Frontal cortex (tissue), 4 donors: ENCODE results near the gene LCE2A. TPM values are rescaled to one million over a fixed set of nuclear protein-coding genes. Genes with fewer than 3 reads are reported as not detected.
"Not testable (repeated sequence)": the region's sequence is repeated elsewhere in the genome, so short reads cannot be mapped to it uniquely, and the experiment has no call there.

ENCODE experiments used
- DNase-seq, 2 donors: peaks; one replicate each; pipeline ENCODE4 v3.0.0; 2012; ENCODE audit warnings: low spot score in 2 of 2
- FAIRE-seq: peaks from 2 replicates; lab custom pipeline; 2012; peaks lifted over from hg19 to GRCh38; lab: Jason Lieb, UNC
- total RNA-seq: library from RNA; depleted of rRNA; stranded (reverse); fragments of >200 nt; gene quantifications from one replicate; pipeline ENCODE4 v1.2.3, GENCODE V29; 2014
- donor health status: control.
- donor health status: control.
- donor health status: control.

LCE2A gene, protein sequence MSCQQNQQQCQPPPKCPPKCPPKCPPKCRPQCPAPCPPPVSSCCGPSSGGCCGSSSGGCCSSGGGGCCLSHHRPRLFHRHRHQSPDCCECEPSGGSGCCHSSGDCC
- not detected for total RNA-seq

DNA sequence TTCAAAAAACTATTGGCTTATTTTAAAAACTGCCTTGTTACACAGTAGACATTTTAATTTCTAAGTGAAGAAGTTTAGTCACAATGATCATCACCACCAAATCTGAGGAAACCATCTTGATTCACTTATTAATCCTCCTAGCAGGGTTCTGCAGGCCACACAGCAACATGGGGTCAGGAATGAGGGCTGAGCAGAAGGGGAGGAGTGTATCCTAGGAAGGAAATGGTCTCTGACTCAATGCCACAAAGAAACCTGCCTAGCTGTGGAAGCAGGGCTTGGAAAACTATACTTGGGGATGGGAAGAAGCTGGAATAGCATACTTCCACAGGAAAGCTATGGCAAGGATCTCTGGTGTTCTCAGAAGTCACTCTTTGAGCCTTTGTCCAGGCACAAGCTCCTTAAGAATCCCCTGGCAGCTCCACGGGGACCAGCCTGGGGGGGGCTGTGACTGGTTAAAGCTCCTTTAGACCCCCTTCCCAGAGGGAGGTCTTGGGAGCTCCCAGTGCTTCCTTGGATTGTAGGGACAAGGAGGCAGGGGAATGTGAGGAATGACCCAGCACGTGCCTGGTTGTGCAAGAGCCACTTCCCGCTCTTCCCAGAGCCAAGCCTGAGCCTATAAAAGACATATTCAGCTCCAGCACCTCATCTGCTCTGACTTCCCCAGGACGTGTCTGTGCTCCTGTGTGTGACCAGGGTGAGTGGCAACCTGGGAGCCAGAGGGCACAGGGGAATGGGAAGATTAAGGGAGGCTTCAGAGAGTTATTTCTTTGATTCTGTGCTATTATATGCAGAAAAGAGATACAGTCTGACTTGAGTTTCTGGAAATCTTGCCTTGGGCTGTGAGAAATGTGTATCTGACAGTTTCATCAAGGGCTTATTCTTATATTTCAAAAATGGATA is at the start of gene LCE2A:
TSS of gene LCE2A (plus strand) at position 645 of the 900 bp plus-strand sequence. CDS start 557 bp downstream, outside the sequence.
- FAIRE-seq, result no peak

DNA sequence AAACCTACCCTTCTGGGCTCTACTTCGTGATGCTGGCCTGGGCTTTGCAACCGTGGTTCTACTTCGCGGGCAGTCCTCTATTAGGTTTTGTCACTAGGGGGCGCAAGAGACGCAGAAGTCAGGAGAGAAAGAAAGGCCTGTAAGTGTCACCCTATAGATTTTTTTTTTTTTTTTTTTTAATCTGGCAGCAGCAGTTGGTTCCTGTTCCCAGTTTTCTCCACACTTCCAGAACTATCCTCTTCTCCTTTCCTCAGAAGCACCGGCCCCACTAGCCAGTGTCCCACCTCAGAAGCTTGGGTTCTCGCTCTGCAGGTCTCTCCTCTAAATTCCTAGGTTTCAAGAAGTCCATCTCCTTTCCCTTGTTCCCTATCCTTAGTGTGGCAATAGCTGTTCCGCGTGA is 44.0 kb upstream of the LCE2A start:
- no peak for FAIRE-seq
- DNase-seq, result no peak

More for the DNA sequence above, at the start of gene LCE2A:
- no peak for DNase-seq

DNA sequence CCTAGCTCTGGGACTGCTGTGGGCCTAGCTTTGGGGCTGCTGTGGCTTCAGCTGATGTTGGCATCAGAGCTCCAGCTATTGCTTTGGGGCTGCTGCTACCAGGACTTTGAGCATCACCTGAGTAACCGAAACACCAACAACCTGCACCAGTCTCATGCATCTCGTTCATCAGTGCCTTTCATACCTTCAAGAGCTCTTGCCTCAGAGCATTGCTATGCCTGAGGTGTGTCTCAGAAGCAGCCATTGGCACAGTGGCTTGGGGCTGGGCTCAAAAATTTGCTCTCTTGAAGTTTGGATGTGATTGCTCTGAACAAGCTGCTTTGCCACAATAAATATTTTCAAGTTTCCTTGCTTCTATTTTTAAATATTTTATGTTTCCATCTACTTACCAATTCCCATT is 41.7 kb upstream of the LCE2A start:
- DNase-seq (no peak), FAIRE-seq (no peak)

DNA sequence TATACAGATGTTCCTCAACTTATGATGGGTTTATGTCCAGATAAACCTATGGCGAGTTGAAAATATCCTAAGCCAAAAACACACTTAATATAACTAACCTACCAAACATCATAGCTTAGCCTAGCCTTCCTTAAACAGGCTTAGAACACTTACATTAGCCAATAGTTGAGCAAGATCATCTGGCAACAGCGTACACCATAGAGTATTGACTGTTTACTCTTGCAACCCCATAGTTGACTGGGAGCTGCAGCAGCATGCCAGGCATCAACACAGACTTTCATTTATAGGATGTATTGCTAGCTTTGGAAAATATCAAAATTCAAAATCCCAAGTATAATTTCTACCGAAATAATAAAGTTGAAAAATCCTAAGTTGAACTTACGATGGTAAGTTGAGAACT is 40.5 kb upstream of the LCE2A start:
- DNase-seq (no peak), FAIRE-seq (no peak)

DNA sequence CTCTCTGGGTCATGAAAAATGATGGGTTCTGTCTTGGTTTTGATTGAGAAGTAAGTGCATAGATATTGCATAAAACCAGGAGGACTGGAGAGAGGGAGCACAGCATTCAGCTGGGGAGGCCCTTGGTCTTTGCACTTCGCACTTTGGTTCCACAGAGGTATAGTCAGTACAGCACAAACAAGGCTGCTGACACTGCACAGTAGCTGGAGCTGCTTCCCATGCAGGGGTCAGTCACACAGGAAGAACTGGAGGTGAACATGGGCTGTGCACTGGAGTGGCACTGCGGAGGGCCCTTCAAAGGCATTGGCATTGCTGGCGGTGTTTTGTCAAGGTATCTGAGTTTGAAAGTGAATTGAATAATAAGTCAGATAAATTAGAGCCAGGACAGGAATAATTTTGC is 39.5 kb upstream of the LCE2A start:
- DNase-seq, result no peak
- no peak for FAIRE-seq

DNA sequence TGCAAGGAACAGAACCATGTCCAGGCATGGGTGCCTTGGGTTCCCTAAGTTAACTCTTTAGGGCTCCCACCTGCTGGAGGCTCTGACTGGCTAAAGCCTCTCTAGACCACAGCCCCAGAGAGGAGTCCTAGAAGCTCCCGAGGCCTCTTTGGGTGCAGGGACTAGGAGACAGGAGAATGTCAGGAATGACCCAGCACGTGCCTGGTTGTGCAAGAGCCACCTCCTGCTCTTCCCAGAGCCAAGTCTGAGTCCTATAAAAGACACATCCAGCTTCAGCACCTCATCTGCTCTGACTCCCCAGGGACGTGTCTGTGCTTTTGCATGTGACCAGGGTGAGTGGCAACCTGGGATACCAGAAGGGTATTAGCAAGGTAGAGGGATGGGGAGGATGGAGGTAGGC is 35.0 kb upstream of the LCE2A start, which contains the start of gene LCE2D:
TSS of gene LCE2D (plus strand) at position 283 of the 400 bp plus-strand sequence. CDS start 726 bp downstream, outside the sequence.
- FAIRE-seq (no peak), DNase-seq (no peak)

DNA sequence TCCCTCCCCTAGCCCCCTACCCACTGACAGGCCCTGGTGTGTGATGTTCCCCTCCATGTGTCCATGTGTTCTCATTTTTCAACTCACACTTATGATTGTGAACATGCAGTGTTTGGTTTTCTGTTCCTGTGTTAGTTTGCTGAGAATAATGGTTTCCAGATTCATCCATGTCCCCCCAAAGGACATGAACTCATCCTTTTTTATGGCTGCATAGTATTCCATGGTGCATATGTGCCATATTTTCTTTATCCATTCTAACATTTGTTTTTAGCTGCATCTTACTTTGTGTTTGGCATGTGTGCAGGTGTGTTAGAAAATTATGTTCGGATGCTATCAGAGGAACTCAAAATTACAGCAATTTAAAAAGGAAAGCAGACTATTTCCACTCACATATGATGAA is 32.0 kb upstream of the LCE2A start:
- not testable (repeated sequence) for DNase-seq, FAIRE-seq

DNA sequence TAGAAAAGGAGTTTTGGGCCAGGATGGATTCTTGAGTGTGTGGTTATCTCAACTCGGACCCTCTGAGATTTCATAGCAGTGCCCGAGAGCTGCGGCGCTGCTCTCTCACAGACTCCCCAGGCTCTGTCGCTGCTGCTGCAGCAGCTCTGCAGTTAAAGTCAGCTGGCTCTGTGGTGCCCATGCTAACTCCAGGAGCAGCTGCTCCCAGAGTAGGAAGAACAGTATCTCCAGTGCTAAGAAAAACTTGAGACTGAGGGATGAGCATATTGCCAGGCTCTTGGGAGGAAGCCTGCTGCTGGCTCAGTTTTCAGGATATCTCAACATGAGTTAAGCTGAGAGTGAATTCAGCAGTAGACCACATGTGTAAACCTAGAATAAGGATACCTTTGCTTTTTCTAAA is 30.5 kb upstream of the LCE2A start:
- peak in 1 of 2 donors; percentile 15 for DNase-seq

DNA sequence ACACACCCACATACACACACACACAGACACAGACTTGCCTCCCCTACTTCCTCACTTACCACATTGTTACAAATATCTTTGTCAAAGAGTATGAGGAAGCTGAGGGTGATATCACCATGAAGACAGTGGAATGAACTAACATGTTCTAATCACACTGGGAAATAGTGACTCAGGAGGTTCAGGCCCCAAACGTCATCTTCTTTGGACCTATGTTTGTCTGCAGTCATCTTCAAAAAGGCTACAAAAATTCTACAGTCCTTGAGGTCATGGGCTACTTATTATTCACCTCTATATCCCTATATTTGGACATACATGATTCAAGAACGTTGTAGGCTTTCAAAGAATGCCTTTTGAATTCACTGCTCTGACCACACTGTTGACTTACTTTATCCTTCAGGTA is 25.1 kb upstream of the LCE2A start:
- FAIRE-seq (no peak), DNase-seq (no peak)

More for the DNA sequence above, 30.5 kb upstream of the LCE2A start:
- no peak for FAIRE-seq

DNA sequence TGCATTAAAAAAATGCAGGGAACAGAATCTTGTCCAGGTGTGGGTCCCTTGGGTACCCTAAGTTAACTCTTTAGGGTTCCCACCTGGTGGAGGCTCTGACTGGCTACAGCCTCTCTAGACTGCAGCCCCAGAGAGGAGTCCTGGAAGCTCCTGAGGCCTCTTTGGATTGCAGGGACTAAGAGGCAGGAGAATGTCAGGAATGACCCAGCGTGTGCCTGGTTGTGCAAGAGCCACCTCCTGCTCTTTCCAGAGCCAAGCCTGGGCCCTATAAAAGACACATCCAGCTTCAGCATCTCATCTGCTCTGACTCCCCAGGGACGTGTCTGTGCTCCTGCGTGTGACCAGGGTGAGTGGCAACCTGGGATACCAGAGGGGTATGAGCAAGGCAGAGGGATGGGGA is 23.2 kb upstream of the LCE2A start, which contains the start of gene LCE2C:
TSS of gene LCE2C (plus strand) at position 297 of the 400 bp plus-strand sequence. CDS start 737 bp downstream, outside the sequence.
- FAIRE-seq, DNase-seq: not testable (repeated sequence)

DNA sequence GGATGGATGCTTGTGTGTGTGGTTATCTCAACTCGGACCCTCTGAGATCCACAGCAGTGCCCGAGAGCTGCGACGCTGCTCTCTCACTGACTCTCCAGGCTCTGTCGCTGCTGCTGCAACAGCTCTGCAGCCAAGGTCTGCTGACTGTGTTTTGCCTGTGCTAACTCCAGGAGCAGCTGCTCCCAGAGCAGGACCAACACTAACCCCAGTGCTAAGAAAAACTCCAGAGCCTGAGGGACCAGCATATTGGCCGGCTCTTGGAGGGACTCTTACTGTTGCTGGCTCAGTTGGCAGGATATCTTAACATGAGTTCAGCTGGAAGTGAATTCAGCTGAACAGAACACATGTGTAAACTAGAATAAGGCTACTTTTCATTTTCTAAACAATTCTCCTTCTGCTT is 18.7 kb upstream of the LCE2A start:
- DNase-seq (no peak), FAIRE-seq (no peak)

DNA sequence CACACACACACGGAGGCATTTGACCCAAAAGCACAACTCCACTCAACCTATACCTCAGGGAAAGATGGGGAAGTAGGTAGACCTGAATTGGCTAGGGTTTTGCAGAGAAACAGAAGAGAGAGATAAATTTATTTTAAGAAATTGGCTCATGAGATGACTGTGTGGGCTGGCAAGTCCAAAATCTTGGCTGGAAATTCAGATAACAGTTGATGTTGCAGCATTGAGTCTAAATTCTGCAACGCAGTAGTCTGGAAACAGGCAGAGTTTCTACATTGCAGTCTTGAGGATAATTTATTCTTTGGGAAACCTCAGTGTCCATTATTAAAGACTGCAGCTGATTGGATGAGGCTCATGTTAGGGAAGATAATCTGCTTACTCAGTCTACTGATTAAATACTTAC is 16.5 kb upstream of the LCE2A start:
- no peak for FAIRE-seq
- DNase-seq, result no peak

DNA sequence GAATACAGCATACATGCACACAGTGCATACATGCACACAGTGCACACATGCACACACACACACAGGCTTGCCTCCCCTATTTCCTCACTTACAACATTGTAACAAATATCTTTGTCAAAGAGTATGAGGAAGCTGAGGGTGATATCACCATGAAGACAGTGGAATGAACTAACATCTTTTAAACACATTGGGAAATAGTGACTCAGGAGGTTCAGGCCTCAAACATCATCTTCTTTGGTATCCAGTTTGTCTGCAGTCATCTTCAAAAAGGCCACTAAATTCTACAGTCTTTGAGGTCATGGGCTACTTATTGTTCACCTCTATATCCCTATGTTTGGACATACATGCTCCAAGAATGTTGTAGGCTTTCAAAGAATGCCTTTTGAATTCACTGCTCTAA is 14.3 kb upstream of the LCE2A start:
- DNase-seq, result no peak
- FAIRE-seq, result no peak

DNA sequence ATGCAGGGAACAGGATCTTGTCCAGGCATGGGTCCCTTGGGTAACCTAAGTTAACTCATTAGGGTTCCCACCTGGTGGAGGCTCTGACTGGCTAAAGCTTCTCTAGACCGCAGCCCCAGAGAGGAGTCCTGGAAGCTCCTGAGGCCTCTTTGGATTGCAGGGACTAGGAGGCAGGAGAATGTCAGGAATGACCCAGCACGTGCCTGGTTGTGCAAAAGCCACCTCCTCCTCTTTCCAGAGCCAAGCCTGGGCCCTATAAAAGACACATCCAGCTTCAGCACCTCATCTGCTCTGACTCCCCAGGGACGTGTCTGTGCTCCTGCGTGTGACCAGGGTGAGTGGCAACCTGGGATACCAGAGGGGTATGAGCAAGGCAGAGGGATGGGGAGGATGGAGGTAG is 12.3 kb upstream of the LCE2A start, which contains the start of gene LCE2B:
TSS of gene LCE2B (plus strand) at position 301 of the 400 bp plus-strand sequence. CDS start 721 bp downstream, outside the sequence.
- DNase-seq, FAIRE-seq: not testable (repeated sequence)

DNA sequence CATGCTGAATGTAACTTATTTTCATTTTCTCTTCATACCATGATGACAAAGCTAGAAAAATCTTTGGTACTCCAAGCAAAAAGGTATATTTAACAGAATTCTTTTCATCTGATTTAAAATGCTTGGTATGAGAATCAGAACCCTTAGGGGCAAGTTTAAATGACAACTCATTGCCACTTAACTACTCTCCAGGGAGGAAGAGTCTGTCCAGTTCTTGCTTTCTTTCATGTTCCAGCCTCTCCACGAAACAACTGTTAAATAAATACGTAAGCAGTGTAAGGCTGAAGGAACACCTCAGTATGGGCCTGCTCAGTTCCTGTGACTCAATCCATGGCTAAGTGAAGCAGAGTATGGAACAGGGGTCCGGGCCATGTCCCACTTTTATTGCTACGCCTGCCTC is 1.6 kb downstream of the LCE2A start:
- DNase-seq, result no peak
- FAIRE-seq, result no peak

DNA sequence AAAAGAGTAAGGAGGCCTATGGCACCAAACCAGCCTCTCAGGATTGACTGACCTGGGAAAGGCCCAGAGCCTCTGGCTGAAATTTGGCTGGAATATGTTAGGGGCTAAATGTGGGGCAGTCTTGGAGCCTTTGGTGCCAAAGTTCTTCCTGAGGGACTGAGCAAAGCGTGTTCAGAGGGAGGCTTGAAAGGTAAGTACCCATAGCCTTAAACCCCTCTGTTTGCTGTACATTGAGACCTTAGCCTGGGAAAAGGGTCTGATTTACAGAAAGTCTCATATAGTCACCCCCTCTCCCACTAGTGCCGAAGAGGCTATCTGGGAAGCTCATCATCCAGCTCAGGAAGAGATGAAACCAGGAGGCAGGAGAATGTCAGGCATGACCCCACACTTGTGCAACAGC is 9.7 kb downstream of the LCE2A start, which contains the start of gene LCE4A:
TSS of gene LCE4A (plus strand) at position 301 of the 400 bp plus-strand sequence. CDS start 916 bp downstream, outside the sequence.
- DNase-seq, result no peak

DNA sequence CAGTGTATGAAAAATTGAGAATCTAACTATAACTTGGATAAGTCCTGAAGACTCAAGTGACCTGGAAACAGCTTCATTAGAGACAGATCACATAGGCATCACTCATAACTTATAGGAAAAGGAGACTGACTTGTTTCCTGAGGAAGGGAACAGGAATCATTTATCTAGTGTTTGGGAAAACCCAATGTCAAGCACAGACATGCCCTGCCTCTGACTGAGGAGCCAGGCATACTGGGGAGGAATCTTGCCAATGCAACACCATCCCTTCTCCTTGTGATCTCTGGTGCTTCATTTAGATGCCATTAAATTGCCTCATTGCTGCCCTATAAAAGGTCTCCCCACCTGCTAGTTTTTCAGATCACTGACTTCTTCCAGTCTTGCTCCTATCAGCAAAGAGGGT is 20.1 kb downstream of the LCE2A start:
- DNase-seq (no peak), FAIRE-seq (no peak)

More for the DNA sequence above, 9.7 kb downstream of the LCE2A start, which contains the start of gene LCE4A:
- no peak for FAIRE-seq

DNA sequence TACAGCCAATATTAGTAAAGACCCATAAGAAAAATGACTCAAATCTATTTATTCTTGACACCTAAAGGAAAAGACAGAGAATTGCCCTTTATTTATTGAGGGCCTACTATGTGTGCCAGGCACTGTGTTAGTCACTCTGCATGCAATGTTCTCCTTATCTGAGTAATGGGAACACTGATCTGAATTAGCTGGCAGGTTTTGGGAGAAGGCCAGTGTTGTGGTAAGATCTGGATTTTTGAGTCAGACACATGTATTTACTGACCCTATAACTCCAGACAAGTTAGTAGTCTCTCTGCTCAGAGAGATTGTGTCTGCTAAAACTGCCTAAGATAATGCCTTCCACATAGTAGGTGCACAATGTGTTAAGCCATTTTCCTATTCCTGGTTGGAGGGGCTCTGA is 27.1 kb downstream of the LCE2A start:
- FAIRE-seq (no peak), DNase-seq (no peak)

DNA sequence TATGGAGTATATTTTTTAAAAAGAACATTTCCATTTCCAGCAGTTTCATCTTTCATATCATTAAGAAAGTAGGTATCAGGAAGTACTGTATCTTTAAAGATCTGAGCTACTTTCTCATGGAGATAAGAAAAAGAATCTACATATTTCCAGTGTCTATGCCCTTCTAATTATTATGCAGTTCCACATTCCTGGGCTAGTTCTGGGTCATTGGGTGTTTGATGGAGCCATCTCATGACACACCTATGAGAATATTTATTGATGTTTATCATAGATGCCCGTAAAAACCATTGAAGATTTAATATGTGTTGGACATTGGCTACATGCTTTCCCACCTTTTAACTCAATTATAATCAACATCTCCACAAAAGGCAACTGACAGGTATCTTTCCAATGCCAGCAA is 30.8 kb downstream of the LCE2A start:
- DNase-seq, result no peak
- no peak for FAIRE-seq

DNA sequence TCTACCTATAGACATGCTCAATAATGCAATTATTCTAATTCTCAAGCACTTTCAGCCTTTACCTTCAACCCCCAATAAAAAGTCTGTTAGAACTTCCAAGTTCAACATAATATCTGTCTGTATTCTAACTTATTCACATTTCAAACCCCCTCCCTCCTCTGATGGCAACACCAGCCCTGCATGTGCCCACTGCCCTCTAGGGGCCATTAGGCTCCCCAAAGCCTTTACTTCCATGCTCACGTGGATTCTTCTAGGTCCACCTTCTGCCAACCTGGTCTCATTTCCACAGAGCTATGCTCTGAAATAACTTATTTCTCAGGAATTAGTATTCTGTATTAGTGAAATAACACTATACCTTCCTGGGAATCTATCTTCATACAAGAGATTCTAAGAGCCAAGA is 37.5 kb downstream of the LCE2A start:
- no peak for FAIRE-seq

DNA sequence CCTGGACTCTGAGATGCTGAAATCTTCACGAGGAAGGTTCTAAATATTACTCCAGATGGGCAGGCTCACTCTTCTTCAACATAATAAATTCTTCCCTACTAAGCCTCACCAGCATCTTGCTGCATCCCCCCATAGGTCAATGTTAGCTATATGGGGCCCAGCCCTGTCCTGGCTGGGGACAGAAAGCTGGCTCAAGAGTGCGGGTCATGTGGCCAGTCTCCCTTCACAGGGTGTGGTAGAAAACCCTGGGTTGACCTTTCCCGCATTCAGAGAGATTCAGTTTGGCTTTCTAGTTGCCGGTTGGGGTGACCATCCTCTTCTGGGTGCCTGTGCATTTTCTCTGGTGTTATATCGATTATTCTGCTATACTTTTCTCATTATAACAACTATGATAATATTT is 39.9 kb downstream of the LCE2A start:
- DNase-seq (no peak), FAIRE-seq (no peak)

More for the DNA sequence above, 37.5 kb downstream of the LCE2A start:
- DNase-seq, result no peak
